ENCODE results near the gene FREM1. TPM values are rescaled to one million over a fixed set of nuclear protein-coding genes. Genes with fewer than 3 reads are reported as not detected.
"Not testable (repeated sequence)": the region's sequence is repeated elsewhere in the genome, so short reads cannot be mapped to it uniquely, and the experiment has no call there.

The FREM1 gene
- total RNA-seq, 4 donors from 2014 or later, result 1.1 to 5.8 (median 2.1) TPM

GRCh38 chr9:14924230-14925219 is 14.3 kb upstream of the FREM1 start:
- DNase-seq (ENCODE audit: low spot score in 2 of 2), result no peak
- Histone ChIP-seq H3K36me3 (no peaks in the 10 kb centered on the region), H3K27ac (no peak overlapping the region), H3K4me1 (peaks cover 6% of the 10 kb centered on the region), H3K4me3 (peak overlapping the region; percentile 24), H3K27me3 (no peaks in the 10 kb centered on the region), H3K9me3 (no peaks in the 10 kb centered on the region)
- 54% methylated on average over 7 of the region's 7 CpGs for WGBS
- TF ChIP-seq EP300 (IDR thresholded peaks at IDR 0.05) (no peak), CTCF (IDR thresholded peaks at IDR 0.05) (no peak), POLR2AphosphoS5 (IDR thresholded peaks at IDR 0.05) (no peak), POLR2A (IDR thresholded peaks at IDR 0.05) (no peak)

- no peaks in the 10 kb centered on the region for H3K27me3 ChIP-seq
- H3K9me3 ChIP-seq, result no peaks in the 10 kb centered on the region
- peaks cover 6% of the 10 kb centered on the region for H3K4me1 ChIP-seq
- no peak overlapping the region for H3K4me3 ChIP-seq
- 86% methylated on average over 2 of the region's 2 CpGs for WGBS
- no peak overlapping the region for H3K27ac ChIP-seq
- TF ChIP-seq POLR2AphosphoS5 (IDR thresholded peaks at IDR 0.05), result no peak
- TF ChIP-seq CTCF (IDR thresholded peaks at IDR 0.05), result no peak
- no peak for TF ChIP-seq POLR2A (IDR thresholded peaks at IDR 0.05)
- no peak for DNase-seq (ENCODE audit: low spot score in 2 of 2)
- H3K36me3 ChIP-seq, result no peaks in the 10 kb centered on the region
Observed at GRCh38 chr9:14923701-14924100, 13.5 kb upstream of the FREM1 start.

- not testable (repeated sequence) for H3K27ac ChIP-seq; H3K9me3 ChIP-seq; H3K4me3 ChIP-seq; H3K27me3 ChIP-seq; H3K4me1 ChIP-seq; H3K36me3 ChIP-seq; DNase-seq (ENCODE audit: low spot score in 2 of 2)
- 49% methylated on average over 3 of the region's 3 CpGs for WGBS
Observed at GRCh38 chr9:14920805-14921204, 10.6 kb upstream of the FREM1 start.

- 88% methylated on average over 1 of the region's 1 CpG for WGBS
- H3K4me1 ChIP-seq, result peaks cover 18% of the 10 kb centered on the region
- no peak overlapping the region for H3K27ac ChIP-seq
- no peak overlapping the region for H3K4me3 ChIP-seq
- no peak for DNase-seq (ENCODE audit: low spot score in 2 of 2)
- no peaks in the 10 kb centered on the region for H3K36me3 ChIP-seq
- H3K9me3 ChIP-seq, result no peaks in the 10 kb centered on the region
- no peak for TF ChIP-seq POLR2AphosphoS5 (IDR thresholded peaks at IDR 0.05)
- no peak for TF ChIP-seq EP300 (IDR thresholded peaks at IDR 0.05)
- TF ChIP-seq POLR2A (IDR thresholded peaks at IDR 0.05), result no peak
- no peak for TF ChIP-seq CTCF (IDR thresholded peaks at IDR 0.05)
- no peaks in the 10 kb centered on the region for H3K27me3 ChIP-seq
Observed at GRCh38 chr9:14913366-14913765, 3.1 kb upstream of the FREM1 start.

- H3K27me3 ChIP-seq, result no peaks in the 10 kb centered on the region
- no peak for TF ChIP-seq CTCF (IDR thresholded peaks at IDR 0.05)
- no peak for TF ChIP-seq EP300 (IDR thresholded peaks at IDR 0.05)
- TF ChIP-seq POLR2A (IDR thresholded peaks at IDR 0.05), result no peak
- no peak for TF ChIP-seq POLR2AphosphoS5 (IDR thresholded peaks at IDR 0.05)
- H3K27ac ChIP-seq, result no peak overlapping the region
- no peak for DNase-seq (ENCODE audit: low spot score in 2 of 2)
- WGBS, result 86% methylated on average over 6 of the region's 6 CpGs
- peaks cover 19% of the 10 kb centered on the region for H3K4me1 ChIP-seq
- no peak overlapping the region for H3K4me3 ChIP-seq
- H3K9me3 ChIP-seq, result no peaks in the 10 kb centered on the region
- no peaks in the 10 kb centered on the region for H3K36me3 ChIP-seq
Observed at GRCh38 chr9:14912859-14913258, 2.6 kb upstream of the FREM1 start.
